Measurements from ENCODE around the gene FGF12.

FGF12 gene

GRCh38 chr3:192177383-192177782 is 550.0 kb downstream of the FGF12 start:
- DNase-seq = no peak

GRCh38 chr3:192174283-192174682 is 553.1 kb downstream of the FGF12 start:
- DNase-seq = no peak

- no peak for DNase-seq
Observed at GRCh38 chr3:192171213-192171612, 556.1 kb downstream of the FGF12 start.

GRCh38 chr3:192170659-192171058 is 556.7 kb downstream of the FGF12 start:
- no peak for DNase-seq

- no peak for DNase-seq
Observed at GRCh38 chr3:192170031-192170430, 557.3 kb downstream of the FGF12 start.

- no peak for DNase-seq
Observed at GRCh38 chr3:192169332-192169915, 557.9 kb downstream of the FGF12 start.

- no peak for DNase-seq
Observed at GRCh38 chr3:192168202-192168601, 559.1 kb downstream of the FGF12 start.

GRCh38 chr3:192165552-192165951 is 561.8 kb downstream of the FGF12 start:
- DNase-seq = no peak

- no peak for DNase-seq
Observed at GRCh38 chr3:192161661-192162060, 565.7 kb downstream of the FGF12 start.

GRCh38 chr3:192156382-192156781 is 571.0 kb downstream of the FGF12 start:
- DNase-seq = no peak

- no peak for DNase-seq
Observed at GRCh38 chr3:192155194-192155593, 572.1 kb downstream of the FGF12 start.

- no peak for DNase-seq
Observed at GRCh38 chr3:192133271-192133670, 594.1 kb downstream of the FGF12 start.

GRCh38 chr3:192130534-192131132 is 596.7 kb downstream of the FGF12 start:
- DNase-seq = peak; percentile 15 to 45

GRCh38 chr3:192129586-192129985 is 597.8 kb downstream of the FGF12 start:
- no peak for DNase-seq

- DNase-seq = no peak
Observed at GRCh38 chr3:192128922-192129321, 598.4 kb downstream of the FGF12 start.

GRCh38 chr3:192128060-192128459 is 599.3 kb downstream of the FGF12 start:
- no peak for DNase-seq

GRCh38 chr3:192122832-192123594 is 604.3 kb downstream of the FGF12 start:
- DNase-seq = no peak

- DNase-seq = no peak
Observed at GRCh38 chr3:192121923-192122322, 605.4 kb downstream of the FGF12 start.

- no peak for DNase-seq
Observed at GRCh38 chr3:192108820-192109219, 618.5 kb downstream of the FGF12 start.

GRCh38 chr3:192106543-192106942 is 620.8 kb downstream of the FGF12 start:
- DNase-seq = no peak

- no peak for DNase-seq
Observed at GRCh38 chr3:192092388-192093005, 634.8 kb downstream of the FGF12 start.

- no peak for DNase-seq
Observed at GRCh38 chr3:192091831-192092230, 635.5 kb downstream of the FGF12 start.

- no peak for DNase-seq
Observed at GRCh38 chr3:192090586-192090985, 636.8 kb downstream of the FGF12 start.
